Left lung (tissue), 10 donors: ENCODE data around the gene ADCY7. TPM values are rescaled to one million over a fixed set of nuclear protein-coding genes. Genes with fewer than 3 reads are reported as not detected.
A peak's percentile ranks its signal among the peaks of the same experiment; 100 is the strongest.

Experiments used
- ATAC-seq: fragments of 200-7000 bp; cut with Tn5 transposase; one replicate; pipeline ENCODE4 v1.9.1; 2020; ENCODE audit warnings: moderate library complexity
- DNase-seq, 4 donors: peaks; one replicate each; pipeline ENCODE4 v3.0.0-alpha.2; 2013 to 2020
- H3K27ac ChIP-seq, 2 donors: fragments of 200-600 bp; sonication (generic) in 1 of 2; one replicate each; pipeline versions ENCODE4 v1.5.0 to v1.8.0; 2020 to 2021
- H3K27me3 ChIP-seq, 2 donors: fragments of 200-600 bp; sonication (generic) in 1 of 2; one replicate each; pipeline versions ENCODE4 v1.5.0 to v1.8.0; 2020 to 2021
- H3K36me3 ChIP-seq, 2 donors: fragments of 200-600 bp; sonication (generic) in 1 of 2; one replicate each; pipeline versions ENCODE4 v1.5.0 to v1.8.0; 2020 to 2021
- H3K4me1 ChIP-seq, 2 donors: fragments of 200-600 bp; one replicate each; pipeline ENCODE4 v1.8.0; 2021
- H3K4me3 ChIP-seq, 2 donors: fragments of 200-600 bp; sonication (generic) in 1 of 2; one replicate each; pipeline versions ENCODE4 v1.5.0 to v1.8.0; 2020 to 2021; ENCODE audit warnings: mild to moderate bottlenecking in 1 of 2
- H3K9me3 ChIP-seq, 2 donors: fragments of 200-600 bp; sonication (generic) in 1 of 2; one replicate each; pipeline versions ENCODE4 v1.5.0 to v1.8.0; 2020 to 2021
- intact Hi-C, 2 donors: fragments of 100-400 bp; cut with DNase I; formaldehyde crosslinking; loops; one replicate each; pipeline versions ENCODE4 v1.11.2 to v1.14.2; 2022
- polyA plus RNA-seq, 6 donors: library from polyadenylated mRNA; unstranded; fragments of 120-200 nt; gene quantifications; one replicate each; pipeline ENCODE4 v1.2.1, GENCODE V29; 2013; ENCODE audit not compliant: insufficient read length in 6 of 6
- total RNA-seq, 2 donors: library from RNA; stranded (reverse); fragmentation: NEBNext Ultra II Directional; extraction: Animal tissue kit (Norgen Biotek cat#: 25700); gene quantifications; one replicate each; pipeline ENCODE4 v1.2.1, GENCODE V29; 2021
- TF ChIP-seq, protein P1 (sequence below), 2 donors: fragments of 200-600 bp; sonication (generic) in 1 of 2; IDR thresholded peaks; one replicate each; pipeline versions ENCODE4 v1.5.0 to v1.8.0; 2021; ENCODE audit warnings: antibody characterized with exemption in 2 of 2
- donor health status: DM: no; HTN: yes; CAD: no.
- donor health status: DM: no; HTN: no; CAD: no.

Gene ADCY7
- total and polyA plus RNA-seq, 8 donors: 23.5 to 116 (median 29.9) TPM

- peaks cover 0 to 19% of the 10 kb centered on the region in 2 donors for H3K4me1 ChIP-seq
- no peaks in the 10 kb centered on the region for H3K27me3 ChIP-seq
- intact Hi-C loops: no loop called here
- DNase-seq: peak in 1 of 4 donors; percentile 69
- no peak for ATAC-seq
- H3K36me3 ChIP-seq: peaks cover 0 to 97% of the 10 kb centered on the region in 2 donors
- H3K9me3 ChIP-seq: no peaks in the 10 kb centered on the region
- no peak overlapping the region for H3K27ac ChIP-seq
- TF ChIP-seq, protein P1, sequence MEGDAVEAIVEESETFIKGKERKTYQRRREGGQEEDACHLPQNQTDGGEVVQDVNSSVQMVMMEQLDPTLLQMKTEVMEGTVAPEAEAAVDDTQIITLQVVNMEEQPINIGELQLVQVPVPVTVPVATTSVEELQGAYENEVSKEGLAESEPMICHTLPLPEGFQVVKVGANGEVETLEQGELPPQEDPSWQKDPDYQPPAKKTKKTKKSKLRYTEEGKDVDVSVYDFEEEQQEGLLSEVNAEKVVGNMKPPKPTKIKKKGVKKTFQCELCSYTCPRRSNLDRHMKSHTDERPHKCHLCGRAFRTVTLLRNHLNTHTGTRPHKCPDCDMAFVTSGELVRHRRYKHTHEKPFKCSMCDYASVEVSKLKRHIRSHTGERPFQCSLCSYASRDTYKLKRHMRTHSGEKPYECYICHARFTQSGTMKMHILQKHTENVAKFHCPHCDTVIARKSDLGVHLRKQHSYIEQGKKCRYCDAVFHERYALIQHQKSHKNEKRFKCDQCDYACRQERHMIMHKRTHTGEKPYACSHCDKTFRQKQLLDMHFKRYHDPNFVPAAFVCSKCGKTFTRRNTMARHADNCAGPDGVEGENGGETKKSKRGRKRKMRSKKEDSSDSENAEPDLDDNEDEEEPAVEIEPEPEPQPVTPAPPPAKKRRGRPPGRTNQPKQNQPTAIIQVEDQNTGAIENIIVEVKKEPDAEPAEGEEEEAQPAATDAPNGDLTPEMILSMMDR (IDR thresholded peaks at IDR 0.05): no peak
- H3K4me3 ChIP-seq: no peak overlapping the region
Observed at GRCh38 chr16:50310308-50311133, 44.2 kb downstream of the ADCY7 start.

GRCh38 chr16:50311134-50311528 is 44.8 kb downstream of the ADCY7 start:
- Histone ChIP-seq H3K4me1 (peaks cover 0 to 19% of the 10 kb centered on the region in 2 donors), H3K36me3 (peaks cover 0 to 97% of the 10 kb centered on the region in 2 donors), H3K27me3 (no peaks in the 10 kb centered on the region), H3K9me3 (no peaks in the 10 kb centered on the region), H3K4me3 (no peak overlapping the region), H3K27ac (no peak overlapping the region)
- ATAC-seq (no peak), DNase-seq (peak in 1 of 4 donors; percentile 56)
- TF ChIP-seq, protein P1 (IDR thresholded peaks at IDR 0.05): no peak
- intact Hi-C loops: no loop called here

DNA sequence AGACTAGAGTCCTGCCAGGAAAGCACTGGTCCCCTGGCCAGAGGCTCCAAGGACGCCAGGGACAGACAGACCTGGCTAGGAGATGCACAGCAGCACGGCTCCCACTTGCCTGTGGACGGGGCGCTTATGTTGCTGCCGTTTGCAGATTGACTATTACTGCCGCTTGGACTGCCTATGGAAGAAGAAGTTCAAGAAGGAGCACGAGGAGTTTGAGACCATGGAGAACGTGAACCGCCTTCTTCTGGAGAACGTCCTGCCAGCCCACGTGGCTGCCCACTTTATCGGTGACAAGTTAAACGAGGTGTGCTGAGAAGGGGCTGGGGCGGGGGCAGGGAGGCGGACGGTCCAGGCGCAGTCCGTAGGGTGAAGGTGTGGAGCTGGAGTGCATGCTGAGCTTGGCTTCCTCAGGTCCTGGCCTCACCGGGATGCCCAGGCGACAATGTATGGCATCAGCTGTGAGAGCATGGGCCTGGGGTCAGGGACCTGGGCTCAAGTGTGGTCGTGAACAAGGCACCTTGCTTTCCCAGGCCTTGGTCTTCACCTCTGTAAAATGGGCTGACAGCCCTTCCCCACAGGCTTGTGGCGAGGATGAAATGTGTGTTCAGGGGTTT is 45.6 kb downstream of the ADCY7 start:
- Histone ChIP-seq H3K36me3 (peaks cover 0 to 97% of the 10 kb centered on the region in 2 donors), H3K27ac (no peak overlapping the region), H3K4me1 (peaks cover 0 to 19% of the 10 kb centered on the region in 2 donors), H3K27me3 (no peaks in the 10 kb centered on the region), H3K9me3 (no peaks in the 10 kb centered on the region), H3K4me3 (no peak overlapping the region)
- TF ChIP-seq, protein P1 (IDR thresholded peaks at IDR 0.05): no peak
- ATAC-seq (no peak), DNase-seq (peak in 1 of 4 donors; percentile 74)
- intact Hi-C loops: no loop called here

- H3K4me3 ChIP-seq: no peak overlapping the region
- intact Hi-C loops: no loop called here
- ATAC-seq: peak; percentile 62
- H3K27me3 ChIP-seq: no peaks in the 10 kb centered on the region
- peak in 2 of 4 donors; percentile 79 to 90 for DNase-seq
- peaks cover 0 to 19% of the 10 kb centered on the region in 2 donors for H3K4me1 ChIP-seq
- H3K27ac ChIP-seq: peak overlapping the region in 1 of 2 donors; percentile 63
- TF ChIP-seq, protein P1 (IDR thresholded peaks at IDR 0.05): no peak
- no peaks in the 10 kb centered on the region for H3K9me3 ChIP-seq
- H3K36me3 ChIP-seq: peaks cover 0 to 100% of the 10 kb centered on the region in 2 donors
Observed at GRCh38 chr16:50313596-50314478, 47.5 kb downstream of the ADCY7 start.
